ENCODE measurements around the gene PIGS.

DNA sequence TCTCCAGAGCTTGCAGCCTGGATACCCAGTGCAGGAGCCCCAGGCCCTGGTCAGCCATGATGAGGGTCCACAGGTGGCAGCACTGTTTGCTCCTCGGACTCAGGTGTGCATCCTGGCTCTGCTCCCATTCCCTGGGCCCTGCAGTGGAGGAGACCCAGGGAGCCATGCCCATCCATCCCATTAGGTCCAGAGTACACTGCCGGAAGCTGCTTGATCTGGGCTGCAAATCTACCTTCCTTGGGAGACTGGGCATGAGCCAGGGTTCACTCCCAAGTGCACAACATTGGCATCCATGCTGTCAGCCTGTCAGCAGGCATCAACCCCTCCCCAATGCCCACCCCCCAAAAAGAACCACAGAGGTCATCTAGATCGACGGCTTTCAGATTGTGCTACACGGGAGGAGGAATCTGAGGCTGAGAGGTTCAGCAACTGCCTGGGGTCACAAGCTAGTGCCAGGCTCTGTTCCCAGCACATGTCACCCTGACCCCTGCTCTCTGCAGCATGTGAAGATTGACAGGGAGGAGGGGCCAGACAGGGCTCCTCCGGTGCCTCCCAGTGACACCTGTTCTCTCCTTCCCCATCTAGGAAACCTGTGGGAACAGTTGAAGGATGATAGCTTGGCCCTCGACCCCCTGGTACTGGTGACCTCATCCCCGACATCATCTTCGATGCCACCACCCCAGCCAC, 34.6 kb downstream of the PIGS start:
- TF ChIP-seq, protein P1, sequence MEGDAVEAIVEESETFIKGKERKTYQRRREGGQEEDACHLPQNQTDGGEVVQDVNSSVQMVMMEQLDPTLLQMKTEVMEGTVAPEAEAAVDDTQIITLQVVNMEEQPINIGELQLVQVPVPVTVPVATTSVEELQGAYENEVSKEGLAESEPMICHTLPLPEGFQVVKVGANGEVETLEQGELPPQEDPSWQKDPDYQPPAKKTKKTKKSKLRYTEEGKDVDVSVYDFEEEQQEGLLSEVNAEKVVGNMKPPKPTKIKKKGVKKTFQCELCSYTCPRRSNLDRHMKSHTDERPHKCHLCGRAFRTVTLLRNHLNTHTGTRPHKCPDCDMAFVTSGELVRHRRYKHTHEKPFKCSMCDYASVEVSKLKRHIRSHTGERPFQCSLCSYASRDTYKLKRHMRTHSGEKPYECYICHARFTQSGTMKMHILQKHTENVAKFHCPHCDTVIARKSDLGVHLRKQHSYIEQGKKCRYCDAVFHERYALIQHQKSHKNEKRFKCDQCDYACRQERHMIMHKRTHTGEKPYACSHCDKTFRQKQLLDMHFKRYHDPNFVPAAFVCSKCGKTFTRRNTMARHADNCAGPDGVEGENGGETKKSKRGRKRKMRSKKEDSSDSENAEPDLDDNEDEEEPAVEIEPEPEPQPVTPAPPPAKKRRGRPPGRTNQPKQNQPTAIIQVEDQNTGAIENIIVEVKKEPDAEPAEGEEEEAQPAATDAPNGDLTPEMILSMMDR (IDR thresholded peaks at IDR 0.05) = no peak
- TF ChIP-seq POLR2A (IDR thresholded peaks at IDR 0.05; ENCODE audit: low read depth) (no peak), EP300 (IDR thresholded peaks at IDR 0.05) (no peak)
